ENCODE measurements around the gene GZMH.

Gene GZMH

DNA sequence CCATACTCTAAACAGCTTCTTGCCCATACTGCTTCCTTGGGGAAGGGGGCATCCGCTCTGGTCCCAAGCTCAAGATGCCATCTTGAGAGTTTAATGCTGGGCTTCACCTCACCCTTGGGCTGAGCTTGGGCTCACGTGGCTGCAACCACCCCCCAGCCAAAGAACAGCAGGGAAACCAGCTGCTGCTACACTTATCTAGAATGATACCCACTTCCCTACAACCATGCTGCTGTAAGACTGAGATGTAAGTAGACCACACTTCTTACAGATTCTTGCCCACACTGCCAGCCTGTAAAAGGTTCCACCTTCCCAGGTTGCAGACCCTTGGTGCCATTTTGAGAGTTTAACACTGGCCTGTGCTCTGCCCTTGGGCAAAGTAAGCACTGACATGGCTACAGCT lies 43.2 kb downstream of the GZMH start:
- DNase-seq (ENCODE audit: extremely low read depth, low read depth): no peak
- TF ChIP-seq, protein P1, sequence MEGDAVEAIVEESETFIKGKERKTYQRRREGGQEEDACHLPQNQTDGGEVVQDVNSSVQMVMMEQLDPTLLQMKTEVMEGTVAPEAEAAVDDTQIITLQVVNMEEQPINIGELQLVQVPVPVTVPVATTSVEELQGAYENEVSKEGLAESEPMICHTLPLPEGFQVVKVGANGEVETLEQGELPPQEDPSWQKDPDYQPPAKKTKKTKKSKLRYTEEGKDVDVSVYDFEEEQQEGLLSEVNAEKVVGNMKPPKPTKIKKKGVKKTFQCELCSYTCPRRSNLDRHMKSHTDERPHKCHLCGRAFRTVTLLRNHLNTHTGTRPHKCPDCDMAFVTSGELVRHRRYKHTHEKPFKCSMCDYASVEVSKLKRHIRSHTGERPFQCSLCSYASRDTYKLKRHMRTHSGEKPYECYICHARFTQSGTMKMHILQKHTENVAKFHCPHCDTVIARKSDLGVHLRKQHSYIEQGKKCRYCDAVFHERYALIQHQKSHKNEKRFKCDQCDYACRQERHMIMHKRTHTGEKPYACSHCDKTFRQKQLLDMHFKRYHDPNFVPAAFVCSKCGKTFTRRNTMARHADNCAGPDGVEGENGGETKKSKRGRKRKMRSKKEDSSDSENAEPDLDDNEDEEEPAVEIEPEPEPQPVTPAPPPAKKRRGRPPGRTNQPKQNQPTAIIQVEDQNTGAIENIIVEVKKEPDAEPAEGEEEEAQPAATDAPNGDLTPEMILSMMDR (IDR thresholded peaks at IDR 0.05; ENCODE audit: low read depth, low read length, missing control alignments): no peak
- H3K4me3 ChIP-seq (replicated peaks; ENCODE audit: low read depth, low read length): no peak overlapping the region

DNA sequence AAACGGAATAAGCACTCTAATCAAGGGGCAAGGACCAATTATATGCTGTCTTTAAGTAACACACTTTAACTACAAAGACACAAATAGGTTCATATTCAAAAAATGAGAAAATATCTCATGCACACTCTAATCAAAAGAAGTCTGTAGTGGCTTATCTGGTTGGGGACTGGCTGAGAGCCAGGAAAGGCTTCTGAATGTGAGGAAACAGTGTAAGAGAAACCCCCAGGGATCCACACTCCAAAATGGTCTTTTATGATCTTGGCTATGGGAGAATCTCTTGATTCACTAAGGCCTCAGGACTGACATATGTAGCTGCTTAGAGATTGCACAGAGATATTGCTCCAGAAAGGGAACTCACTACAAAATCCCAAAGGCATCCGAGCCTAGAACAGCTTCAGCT lies 43.7 kb downstream of the GZMH start:
- DNase-seq (ENCODE audit: extremely low read depth, low read depth): no peak
- TF ChIP-seq, protein P1 (IDR thresholded peaks at IDR 0.05; ENCODE audit: low read depth, low read length, missing control alignments): no peak
- no peak overlapping the region for H3K4me3 ChIP-seq (replicated peaks; ENCODE audit: low read depth, low read length)

- H3K4me3 ChIP-seq (replicated peaks; ENCODE audit: low read depth, low read length): no peak overlapping the region
- TF ChIP-seq, protein P1 (IDR thresholded peaks at IDR 0.05; ENCODE audit: low read depth, low read length, missing control alignments): no peak
- DNase-seq (ENCODE audit: extremely low read depth, low read depth): no peak
These were observed 46.0 kb downstream of the GZMH start for GRCh38 chr14:24563505-24563904.

DNA sequence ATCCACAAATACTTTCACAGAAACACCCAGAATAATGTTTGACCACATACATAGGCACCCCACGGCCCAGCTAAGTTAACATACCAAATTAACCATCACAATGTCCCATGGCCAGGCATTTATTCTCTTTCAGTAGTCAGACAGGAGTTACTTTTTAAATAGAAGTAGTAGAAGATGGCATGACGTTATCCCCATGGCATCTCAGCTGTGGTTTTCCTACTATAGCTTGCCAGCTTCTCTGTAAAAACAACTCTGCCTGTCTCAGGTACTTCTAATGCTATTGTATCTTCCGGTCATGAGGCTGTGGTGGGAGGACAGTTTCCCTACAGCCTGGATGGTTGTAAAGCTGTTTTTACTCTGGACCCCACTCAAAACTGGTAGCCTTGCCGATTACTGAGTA lies 52.7 kb downstream of the GZMH start:
- no peak for DNase-seq (ENCODE audit: extremely low read depth, low read depth)
- no peak overlapping the region for H3K4me3 ChIP-seq (replicated peaks; ENCODE audit: low read depth, low read length)
- TF ChIP-seq, protein P1 (IDR thresholded peaks at IDR 0.05; ENCODE audit: low read depth, low read length, missing control alignments): no peak
